ENCODE measurements around the gene ZNF581.

Gene ZNF581

DNA sequence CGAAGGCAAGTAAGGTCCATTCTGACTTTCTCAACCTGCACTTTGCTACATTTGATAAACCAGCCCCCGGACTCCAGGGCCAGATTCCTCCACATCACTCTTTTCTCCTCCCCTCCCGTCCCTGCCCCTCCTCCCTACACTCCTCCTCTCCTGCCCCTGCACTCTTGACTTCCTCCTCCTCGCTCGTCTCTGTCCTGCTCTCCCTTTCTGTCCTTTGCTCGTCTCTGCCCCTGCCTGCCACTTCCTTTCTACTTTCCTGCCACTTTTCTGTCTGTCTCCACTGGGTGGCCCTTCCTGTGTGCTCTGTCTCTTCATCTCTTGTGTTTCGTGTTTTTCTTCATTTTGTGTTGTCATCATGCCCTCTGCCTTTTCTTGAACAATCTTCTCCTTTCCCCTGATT is 18.4 kb downstream of the ZNF581 start:
- DNase-seq (ENCODE audit: insufficient read length, low spot score) = no peak
- FAIRE-seq = no peak

DNA sequence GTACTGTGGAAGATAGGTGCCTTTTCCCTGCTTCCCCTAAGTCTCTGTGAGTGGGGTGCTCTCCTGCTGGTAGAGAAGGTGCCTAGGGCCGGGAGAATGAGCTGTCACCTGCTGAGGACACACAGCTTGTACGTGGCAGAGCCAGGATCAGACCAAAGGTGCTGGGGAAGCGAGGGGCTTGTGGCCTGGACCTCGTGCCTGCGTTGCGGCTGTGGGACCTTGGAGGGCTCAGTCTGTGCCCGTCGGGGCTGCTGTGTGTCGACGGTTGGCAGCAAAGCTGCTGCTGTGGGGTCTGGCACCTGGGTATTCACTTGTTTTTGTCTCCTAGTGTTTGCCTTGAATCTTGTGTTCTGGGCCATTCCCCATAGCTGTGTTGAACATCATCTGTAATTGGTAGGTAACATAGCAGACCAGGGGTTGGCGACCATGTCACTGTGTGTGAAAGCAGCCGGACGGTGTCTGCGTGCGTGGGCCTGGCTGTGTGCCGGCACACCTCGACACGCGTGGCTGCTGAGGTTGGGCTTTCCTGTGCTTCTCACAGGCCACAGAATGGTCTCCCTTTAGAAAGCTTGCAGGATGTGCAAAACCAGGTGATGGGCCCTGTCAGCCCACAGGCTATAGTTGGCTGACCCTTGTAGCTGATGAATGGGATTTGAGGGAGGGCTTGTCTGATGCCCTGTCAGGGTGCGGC is 20.5 kb downstream of the ZNF581 start:
- no peak for FAIRE-seq
- no peak for DNase-seq (ENCODE audit: insufficient read length, low spot score)

DNA sequence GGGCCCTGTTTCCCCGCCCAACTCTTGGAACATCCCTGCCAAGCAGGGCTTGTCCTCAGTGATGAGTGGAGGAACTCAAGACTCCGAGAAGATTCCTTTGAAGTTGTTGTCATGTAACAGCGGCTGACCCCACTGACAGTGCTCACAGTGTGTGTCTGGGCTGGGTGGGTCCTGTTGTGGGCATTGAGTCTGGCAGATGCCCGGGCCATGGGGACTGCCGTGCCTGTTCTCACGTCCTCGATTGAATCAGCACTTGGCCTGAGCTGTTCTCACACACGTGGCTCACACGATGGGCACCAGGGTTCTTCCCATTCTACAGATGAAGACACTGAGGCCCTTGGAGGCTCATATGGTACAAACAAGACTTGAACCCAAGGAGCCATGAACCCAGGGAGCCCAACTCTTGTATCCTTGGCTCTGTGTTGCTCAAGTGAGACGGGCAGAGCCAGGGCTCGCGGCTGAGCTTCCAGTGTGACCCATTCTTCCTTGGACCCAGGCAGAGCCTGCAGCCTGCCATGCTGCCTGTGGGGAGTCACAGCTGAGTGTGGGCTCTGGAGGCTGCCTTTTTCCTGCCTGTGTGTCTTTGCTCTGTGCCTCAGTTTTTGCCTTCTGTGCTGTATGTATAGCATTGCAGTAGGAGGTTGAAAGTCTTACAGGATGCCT is 23.0 kb downstream of the ZNF581 start:
- DNase-seq (ENCODE audit: insufficient read length, low spot score) (no peak), FAIRE-seq (no peak)

DNA sequence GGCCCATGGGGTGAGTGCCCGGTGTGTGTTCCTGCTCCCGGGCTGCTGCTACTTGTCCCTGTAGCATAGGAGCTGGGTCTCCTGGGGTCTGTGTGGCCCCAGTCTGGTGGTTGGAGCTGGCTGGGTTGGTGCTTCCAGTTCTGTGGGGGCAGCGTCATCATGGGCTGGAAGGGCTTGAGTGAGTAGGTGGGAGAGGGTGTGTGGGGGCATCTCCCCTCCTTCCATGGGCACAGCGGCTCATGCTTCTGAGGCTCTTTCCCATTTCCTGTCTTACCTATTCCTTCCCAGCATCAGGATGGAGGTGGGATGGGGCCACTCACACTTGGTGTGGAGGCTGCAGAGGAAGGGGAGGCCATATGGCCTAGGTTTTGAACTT is 23.5 kb downstream of the ZNF581 start:
- no peak for FAIRE-seq
- no peak for DNase-seq (ENCODE audit: insufficient read length, low spot score)

DNA sequence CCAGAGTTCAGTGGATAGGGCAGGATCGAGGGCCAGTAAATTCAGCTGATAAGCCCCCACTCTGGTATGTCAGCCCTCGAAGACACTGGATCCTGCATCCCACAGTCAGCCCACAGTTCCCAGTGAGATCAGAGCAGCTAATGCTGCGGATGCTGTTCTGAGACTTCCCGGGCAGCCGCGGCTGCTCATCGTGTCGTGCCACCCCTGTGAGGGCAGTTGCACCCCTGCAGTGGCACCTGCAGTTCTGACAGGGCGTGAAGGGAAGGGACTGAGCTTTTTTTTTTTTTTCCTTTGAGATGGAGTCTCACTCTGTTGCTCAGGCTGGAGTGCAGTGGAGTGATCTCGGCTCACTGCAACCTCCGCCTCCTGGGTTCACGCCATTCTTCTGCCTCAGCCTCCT is 24.1 kb downstream of the ZNF581 start:
- DNase-seq (ENCODE audit: insufficient read length, low spot score) (no peak), FAIRE-seq (no peak)

DNA sequence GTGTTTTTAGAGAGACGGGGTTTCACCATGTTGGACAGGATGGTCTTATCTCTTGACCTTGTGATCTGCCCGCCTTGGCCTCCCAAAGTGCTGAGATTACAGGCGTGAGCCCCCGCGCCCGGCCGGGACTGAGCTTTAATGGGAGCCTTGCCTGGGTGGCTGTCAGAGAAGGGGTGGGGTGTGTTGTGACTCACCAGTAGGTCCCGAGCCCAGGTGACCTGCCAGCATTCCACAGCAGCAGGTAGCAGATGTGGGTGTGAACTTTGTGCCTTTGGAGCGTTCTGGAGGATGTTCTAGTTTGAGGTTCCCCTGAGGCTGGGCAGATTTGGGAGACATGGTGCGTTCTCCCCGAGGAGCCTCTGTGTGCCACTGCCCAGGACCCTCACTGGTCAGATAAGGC is 24.5 kb downstream of the ZNF581 start:
- DNase-seq (ENCODE audit: insufficient read length, low spot score) (no peak), FAIRE-seq (no peak)

DNA sequence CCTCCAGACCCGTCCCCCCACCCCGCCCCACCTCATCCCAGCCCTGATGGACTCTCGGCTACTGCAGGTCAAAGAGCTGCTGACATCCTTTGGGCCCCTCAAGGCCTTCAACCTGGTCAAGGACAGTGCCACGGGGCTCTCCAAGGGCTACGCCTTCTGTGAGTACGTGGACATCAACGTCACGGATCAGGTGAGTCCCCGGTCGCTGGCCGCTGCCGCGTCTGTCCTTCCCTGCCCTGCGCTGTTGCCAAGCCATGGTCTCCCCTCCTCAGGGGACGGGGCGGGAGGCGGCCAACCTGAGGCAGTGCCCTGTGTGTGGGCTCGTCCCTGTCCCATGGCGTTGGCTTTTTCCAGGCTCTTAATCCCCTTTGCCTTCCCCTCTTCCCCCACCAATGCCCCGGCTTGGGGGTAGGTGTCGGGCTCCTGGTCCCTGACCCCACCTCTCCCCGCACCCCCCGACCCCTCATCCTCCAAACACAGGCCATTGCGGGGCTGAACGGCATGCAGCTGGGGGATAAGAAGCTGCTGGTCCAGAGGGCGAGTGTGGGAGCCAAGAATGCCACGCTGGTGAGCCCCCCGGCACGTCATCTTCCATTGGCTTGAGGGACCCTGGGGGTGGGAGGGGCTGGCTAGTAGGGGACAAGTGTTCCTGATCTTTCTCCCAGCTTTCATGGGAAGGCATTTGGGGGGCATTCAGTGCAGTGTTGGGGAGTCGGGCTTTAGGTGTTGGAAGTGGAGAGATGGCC is 25.3 kb downstream of the ZNF581 start:
- DNase-seq (ENCODE audit: insufficient read length, low spot score) (no peak), FAIRE-seq (no peak)

DNA sequence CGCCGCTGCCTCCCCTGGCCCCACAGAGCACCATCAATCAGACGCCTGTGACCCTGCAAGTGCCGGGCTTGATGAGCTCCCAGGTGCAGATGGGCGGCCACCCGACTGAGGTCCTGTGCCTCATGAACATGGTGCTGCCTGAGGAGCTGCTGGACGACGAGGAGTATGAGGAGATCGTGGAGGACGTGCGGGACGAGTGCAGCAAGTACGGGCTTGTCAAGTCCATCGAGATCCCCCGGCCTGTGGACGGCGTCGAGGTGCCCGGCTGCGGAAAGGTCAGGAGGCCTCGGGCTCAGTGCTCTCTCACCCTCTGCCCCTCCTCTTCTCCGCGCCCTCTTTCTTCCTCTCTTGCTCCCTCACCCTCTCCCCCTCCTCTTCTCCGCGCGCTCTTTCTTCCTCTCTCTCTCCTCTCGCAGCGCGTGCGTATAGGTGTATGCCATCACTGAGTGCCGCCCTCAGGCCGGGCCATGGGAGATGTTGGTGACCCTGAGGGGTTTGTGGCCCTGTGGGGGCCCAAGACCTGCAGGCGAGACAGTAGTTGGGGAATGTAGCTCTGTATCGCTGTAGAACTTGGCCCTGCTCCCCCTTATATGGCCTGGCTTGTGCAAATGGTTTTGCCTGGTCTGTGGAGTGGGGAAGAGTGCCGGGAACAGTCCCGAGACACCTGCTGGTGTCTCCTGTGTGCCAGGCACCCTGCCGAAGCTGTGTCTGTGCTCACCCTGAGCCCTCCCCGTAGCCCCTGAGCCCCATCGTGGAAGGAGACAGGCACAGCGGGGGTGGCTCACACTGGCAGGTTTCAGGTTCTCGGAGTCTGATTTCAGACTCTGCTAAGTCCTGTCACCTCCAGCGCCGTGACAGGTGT is 26.2 kb downstream of the ZNF581 start:
- DNase-seq (ENCODE audit: insufficient read length, low spot score) (no peak), FAIRE-seq (no peak)

DNA sequence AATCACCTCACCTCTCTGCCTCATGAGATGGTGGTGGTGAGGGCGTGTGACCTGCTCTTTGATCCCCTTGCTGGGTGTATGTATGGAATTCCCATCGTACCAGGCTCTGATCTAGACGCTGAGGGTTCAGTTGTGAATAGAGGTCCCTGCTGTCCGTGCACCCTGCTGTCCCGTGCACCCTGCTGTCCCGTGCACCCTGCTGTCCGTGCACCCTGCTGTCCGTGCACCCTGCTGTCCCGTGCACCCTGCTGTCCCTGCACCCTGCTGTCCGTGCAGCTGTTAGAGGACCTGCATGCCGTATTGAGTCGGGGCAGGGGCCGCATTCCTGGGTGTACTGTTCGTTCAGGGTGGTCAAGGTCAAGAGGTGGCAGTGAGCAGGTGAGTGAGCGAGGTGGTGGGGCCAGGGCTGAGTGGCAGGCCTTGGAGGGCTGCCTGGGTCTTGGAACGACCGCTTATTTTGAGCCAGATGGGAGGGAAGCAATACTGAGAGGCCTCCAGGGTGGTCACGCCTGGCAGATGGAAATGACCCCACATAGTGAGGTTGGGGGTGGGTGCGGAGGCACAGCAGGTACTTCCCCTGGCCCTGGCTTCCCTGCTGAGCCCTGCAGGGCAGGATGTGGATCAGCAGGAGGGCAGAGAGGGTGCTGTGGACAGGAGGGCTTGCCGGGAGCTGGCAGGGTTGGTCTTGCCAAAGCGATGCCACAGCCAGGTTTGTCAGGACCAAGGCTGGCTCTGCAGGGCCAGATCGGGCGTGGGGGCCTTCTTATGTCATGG is 27.0 kb downstream of the ZNF581 start:
- no peak for DNase-seq (ENCODE audit: insufficient read length, low spot score)
- peak; percentile 66 for FAIRE-seq

DNA sequence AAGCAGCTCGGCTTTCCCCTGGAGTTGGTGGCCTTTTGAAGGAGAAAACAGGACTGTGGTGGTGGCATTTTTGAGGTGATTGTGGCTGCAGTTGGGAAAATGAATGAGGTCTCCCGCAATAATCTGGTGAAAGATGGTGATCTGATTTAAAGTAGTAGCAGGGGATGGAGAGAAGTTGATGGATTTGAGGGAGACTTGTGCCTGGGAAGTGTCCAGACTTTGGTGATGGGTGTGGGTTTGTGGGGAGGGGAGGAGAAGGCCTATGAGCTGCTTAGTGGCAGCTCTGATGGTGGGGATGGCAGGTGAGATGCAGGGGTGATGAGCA is 27.6 kb downstream of the ZNF581 start:
- DNase-seq (ENCODE audit: insufficient read length, low spot score) (no peak), FAIRE-seq (no peak)

DNA sequence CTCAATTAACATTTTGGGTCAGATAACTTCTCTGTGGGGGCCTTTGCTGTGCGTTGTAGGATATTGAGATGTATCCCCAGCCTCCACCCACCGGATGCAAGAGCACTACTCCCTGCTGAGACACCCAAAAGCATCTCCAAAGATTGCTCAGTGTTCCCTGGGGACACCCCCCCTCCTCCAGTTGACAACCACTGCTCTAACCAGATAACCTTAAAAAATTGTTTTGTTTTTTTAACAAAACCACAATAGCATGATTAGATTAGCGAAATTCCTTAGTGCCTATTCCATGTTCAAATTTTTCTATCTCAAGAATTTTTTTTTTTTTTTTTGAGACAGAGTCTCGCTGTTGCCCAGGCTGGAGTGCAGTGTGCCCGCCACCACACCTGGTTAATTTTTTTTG is 29.0 kb downstream of the ZNF581 start:
- FAIRE-seq (no peak), DNase-seq (ENCODE audit: insufficient read length, low spot score) (no peak)

DNA sequence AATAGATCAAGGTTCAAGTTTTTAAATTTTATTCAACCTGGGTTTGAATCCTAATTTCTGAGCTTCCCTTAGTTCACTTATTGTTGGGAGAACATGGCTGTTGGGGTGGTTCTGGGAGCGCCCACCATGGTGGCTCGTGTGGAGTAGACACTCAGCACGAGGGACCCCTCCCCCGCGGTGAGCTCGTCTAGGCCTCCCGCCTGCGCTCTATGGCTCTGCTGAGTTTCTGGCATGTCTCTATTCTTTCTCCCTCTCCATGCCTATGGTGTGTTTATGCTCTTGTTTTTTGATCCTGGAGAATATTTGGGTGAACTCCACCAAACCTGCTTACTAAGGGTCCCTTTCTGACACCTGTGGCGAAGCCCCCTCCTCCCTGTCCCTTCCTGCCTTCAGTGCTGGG is 30.0 kb downstream of the ZNF581 start:
- no peak for DNase-seq (ENCODE audit: insufficient read length, low spot score)
- FAIRE-seq = no peak

DNA sequence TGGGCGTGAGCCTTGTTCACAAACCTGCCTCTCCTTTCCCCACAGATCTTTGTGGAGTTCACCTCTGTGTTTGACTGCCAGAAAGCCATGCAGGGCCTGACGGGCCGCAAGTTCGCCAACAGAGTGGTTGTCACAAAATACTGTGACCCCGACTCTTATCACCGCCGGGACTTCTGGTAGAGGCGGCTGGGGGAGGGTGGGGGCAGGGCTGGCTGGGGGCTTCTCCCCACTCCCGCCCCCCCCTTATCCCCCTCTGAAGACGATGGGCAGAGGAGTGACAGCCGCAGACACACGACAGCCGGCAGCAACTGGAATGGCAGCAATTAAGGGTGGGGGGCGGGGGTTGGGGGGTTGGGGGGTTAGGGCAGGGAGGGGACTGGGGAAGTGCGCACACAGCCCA is 30.4 kb downstream of the ZNF581 start:
- FAIRE-seq (no peak), DNase-seq (ENCODE audit: insufficient read length, low spot score) (no peak)

DNA sequence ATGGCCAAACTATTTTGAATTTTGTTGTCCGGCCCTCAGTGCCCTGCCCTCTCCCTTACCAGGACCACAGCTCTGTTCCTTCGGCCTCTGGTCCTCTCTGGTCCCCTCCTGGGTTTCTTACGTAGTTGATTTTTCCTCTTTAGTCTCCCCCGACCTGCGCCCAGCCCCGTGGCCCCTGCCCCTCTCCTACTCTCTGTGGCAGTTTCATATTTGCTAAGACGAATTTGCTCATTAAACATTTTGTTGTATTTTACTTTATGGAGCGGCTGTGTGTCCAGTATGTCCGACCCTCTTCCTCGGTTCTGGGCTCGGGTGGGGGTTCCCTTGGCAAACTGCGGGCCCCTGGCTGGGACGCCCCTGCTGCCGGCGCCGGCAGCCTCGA is 31.0 kb downstream of the ZNF581 start:
- FAIRE-seq = peak; percentile 33
- DNase-seq (ENCODE audit: insufficient read length, low spot score) = no peak

DNA sequence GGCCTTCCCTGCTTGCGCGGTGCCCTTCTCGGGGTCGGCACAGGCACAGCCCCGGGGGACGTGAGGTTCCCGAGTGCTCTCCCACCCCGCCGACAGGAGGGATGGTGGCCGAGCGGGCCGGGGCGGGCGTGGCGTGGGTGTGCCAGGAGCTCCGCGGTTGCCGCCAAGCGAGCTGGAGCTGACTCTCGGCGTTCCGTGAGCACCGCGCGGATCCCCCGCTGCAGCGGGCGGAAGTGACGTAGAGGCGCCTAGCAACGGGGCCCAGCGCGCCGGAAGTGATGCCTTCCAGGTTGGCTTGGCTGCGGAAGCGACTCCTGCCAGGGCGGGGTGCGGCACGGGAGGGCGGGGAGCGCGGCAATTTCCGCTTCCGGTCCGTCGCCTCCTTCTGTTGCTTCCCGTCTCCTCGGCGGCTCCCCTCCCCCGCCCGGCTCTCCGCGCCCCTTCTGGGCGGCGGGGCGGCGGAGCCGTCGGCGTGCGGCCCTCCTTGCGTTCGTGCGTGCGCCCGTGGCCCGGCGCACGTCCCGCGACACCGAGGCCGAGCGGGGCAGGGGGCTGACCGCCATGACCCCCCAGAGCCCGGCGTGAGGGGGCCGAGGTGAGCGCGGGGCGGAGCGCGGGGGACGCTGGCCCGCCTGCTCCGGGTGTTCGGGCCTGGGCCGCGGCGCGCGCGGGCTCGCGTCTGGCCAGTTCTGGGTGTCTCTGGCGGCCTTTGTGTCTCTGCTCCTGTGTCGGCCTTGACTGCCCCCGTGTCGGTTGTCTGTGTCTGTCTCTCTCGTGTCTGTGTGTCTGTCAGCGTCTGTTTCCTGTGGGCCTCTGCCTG is 31.6 kb downstream of the ZNF581 start, which contains the start of gene EPN1:
Gene EPN1, plus strand, starts transcription at position 386 of the 820 bp plus-strand sequence. CDS start 3,402 bp downstream, outside the sequence.
- DNase-seq (ENCODE audit: insufficient read length, low spot score) (peak; percentile 99), FAIRE-seq (peak; percentile 93)

DNA sequence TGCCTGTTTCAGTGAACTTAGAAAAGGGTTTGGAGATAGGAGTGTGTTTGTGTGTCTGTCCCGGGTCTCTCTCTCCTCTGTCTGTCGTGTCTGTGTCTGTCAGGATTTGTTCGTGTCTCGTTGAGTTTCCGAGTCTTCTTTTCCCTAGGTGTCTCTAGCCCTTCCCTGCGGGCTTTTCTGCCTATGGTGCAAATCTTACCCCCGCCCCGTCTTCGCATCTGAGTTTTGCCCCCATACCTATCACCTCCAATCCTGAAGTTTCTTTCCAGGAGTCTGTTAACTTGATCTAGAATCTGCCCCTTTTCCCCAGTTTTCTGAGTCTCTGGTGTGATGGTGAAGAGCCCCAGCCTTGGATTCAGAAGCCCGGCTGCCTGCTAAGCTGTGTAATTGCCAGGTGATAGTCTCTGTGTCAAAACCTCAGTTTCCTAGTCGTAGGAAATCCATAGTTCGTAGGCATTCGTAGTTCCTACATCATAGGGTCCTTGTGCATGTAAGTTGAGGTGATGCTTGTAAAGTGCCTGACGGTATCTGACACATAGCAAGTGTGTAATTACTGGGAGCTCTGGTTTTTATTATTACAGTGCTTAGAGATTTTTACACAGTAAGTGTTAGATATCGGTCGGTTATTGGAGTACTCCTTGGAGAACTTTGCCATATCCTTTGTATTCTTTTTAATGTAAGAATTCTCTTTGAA is 32.4 kb downstream of the ZNF581 start:
- FAIRE-seq (no peak), DNase-seq (ENCODE audit: insufficient read length, low spot score) (no peak)

DNA sequence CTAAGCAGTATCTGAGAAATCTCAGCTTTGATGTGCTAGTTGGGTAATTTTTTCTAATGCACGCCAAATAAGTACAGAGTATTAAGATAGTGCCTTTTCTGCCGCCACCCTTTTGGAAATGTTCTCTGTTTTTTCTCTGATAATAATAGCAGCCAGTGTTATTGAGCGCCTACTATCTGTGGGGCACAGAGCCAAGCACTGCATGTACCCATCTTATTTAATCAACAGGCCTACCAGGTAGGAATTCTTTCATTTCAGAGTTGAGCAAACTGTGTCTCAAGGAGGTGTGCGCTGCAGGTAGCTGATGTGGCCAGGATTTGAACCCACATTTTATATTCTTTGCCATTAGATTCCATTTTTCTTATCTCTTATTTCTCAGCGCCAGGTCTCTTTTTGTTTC is 32.9 kb downstream of the ZNF581 start:
- peak; percentile 11 for FAIRE-seq
- DNase-seq (ENCODE audit: insufficient read length, low spot score) = no peak

DNA sequence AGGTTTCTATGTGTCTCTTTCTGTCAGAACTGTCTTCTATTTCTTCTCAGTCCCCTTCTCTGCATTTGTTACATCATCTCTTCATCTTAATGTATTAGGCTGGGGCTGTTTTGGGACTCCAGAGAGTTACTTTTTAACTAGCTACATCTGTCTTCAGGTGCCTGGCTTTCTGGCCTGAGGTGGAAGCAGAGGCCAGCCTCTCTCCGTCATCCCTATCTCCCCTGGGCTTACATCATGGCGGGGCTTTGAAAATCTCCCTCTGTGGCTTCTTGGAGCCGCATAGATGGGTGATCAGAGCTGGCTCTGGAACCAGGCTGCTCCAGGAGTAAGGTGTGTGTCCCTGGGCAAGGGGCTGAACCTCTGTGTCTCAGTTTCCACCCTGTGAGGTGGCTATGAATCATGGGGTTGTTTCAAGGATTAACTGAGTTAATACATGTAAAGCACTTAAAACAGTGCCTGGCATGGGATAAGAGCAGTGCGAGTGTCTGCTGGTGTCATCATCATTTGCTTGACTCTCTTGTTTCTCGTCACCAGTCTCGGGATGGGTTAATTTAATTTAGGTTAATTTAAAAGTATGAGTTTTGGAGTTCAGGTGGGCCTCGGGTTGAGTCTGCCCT is 33.5 kb downstream of the ZNF581 start:
- DNase-seq (ENCODE audit: insufficient read length, low spot score) (no peak), FAIRE-seq (peak; percentile 84)
